ENCODE data around the gene ANK2. TPM values are rescaled to one million over a fixed set of nuclear protein-coding genes. Genes with fewer than 3 reads are reported as not detected.
A peak's percentile ranks its signal among the peaks of the same experiment; 100 is the strongest.

ANK2 gene
- total and polyA plus RNA-seq, 2 experiments from 2014 or later, result 7.7 to 40.4 TPM

DNA sequence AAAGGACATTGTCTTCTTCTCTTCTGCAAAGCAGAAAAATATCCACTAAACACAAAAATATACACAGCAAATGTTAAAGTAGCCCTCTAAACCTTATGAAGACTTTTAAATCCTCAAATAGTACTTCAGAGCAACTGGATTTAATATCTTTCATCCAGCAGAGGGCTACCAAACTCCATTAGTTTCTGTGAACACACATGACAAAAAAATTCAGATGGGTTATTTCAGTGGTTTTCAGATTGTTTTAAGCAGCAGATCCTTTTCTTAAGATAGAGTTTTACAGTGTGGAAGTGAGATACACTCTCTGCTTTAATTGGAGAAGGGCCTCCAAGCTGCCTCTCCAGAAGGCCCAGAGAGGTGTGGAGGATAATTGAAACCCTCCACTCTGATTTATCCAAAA lies 56.7 kb downstream of the ANK2 start:
- Mint-ChIP-seq H3K4me1 (peaks cover 36% of the 10 kb centered on the region), H3K9me3 (no peaks in the 10 kb centered on the region), H3K4me3 (no peak overlapping the region), H3K27ac (no peak overlapping the region; the same call in 1 of the 2 replicates), H3K27me3 (ENCODE audit: insufficient read depth, low read depth, poor library complexity) (no peaks in the 10 kb centered on the region), H3K36me3 (ENCODE audit: low read depth) (no peaks in the 10 kb centered on the region)
- peaks cover 9% of the 10 kb centered on the region; the same call in 1 of the 2 replicates for H3K4me1 ChIP-seq (ENCODE audit: insufficient read depth)
- H3F3A ChIP-seq (replicated peaks; ENCODE audit: low read depth), result no peaks in the 10 kb centered on the region
- no peaks in the 10 kb centered on the region for H3K79me2 ChIP-seq (replicated peaks; ENCODE audit: insufficient read depth)
- H3K27ac ChIP-seq (ENCODE audit: low read depth), result no peak overlapping the region
- H3K9me2 ChIP-seq (ENCODE audit: insufficient read depth), result no peaks in the 10 kb centered on the region
- ATAC-seq (no peak), DNase-seq (ENCODE audit: low spot score) (peak; percentile 63)
- no peak overlapping the region for H2AFZ ChIP-seq
- H3K36me3 ChIP-seq (ENCODE audit: insufficient read depth), result no peaks in the 10 kb centered on the region
- no peak overlapping the region for H3K4me3 ChIP-seq
- TF ChIP-seq, protein P1, sequence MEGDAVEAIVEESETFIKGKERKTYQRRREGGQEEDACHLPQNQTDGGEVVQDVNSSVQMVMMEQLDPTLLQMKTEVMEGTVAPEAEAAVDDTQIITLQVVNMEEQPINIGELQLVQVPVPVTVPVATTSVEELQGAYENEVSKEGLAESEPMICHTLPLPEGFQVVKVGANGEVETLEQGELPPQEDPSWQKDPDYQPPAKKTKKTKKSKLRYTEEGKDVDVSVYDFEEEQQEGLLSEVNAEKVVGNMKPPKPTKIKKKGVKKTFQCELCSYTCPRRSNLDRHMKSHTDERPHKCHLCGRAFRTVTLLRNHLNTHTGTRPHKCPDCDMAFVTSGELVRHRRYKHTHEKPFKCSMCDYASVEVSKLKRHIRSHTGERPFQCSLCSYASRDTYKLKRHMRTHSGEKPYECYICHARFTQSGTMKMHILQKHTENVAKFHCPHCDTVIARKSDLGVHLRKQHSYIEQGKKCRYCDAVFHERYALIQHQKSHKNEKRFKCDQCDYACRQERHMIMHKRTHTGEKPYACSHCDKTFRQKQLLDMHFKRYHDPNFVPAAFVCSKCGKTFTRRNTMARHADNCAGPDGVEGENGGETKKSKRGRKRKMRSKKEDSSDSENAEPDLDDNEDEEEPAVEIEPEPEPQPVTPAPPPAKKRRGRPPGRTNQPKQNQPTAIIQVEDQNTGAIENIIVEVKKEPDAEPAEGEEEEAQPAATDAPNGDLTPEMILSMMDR (conservative IDR thresholded peaks at IDR 0.05; ENCODE audit: low read depth in 2 of 2), result peak; percentile 57 to 69
- no peak for TF ChIP-seq ZNF331 (CRISPR knock-in tag; IDR thresholded peaks at IDR 0.05; ENCODE audit: low read depth)
- no peaks in the 10 kb centered on the region for H3K27me3 ChIP-seq (ENCODE audit: insufficient read depth)
- H3K4me2 ChIP-seq, result no peak overlapping the region
- H4K20me1 ChIP-seq (replicated peaks; ENCODE audit: insufficient read depth), result no peaks in the 10 kb centered on the region

DNA sequence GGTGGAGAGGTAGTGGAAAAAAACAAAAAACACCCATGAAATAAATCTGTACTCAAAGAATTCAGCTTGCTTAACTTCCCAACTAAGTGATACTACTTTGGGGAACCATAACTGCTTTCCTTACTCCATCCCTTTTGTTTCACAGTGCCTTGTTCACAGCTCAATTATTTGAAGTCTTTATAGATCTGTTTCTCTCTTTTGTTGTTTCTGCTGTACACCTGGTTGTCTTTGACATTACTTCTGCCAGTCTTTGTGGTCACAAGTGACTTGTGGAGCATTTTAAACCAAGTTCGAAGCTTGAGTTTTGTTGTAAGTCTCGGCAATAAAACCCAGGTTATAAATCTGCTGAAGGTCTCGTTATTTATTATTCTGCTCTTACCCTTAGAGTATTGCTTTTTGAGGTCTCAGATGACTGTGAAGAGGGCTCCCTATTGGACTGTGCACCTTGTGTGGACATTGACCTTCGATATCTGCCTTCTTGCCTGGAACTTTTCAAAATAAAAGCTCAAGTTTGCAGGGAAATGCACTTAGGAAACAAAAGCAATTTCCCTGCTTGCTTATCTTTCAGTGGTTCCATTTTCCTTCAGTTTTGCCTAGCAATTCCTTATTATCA lies 59.8 kb downstream of the ANK2 start:
- peak overlapping the region; percentile 80 for H3K27ac Mint-ChIP-seq
- Histone ChIP-seq H3K36me3 (ENCODE audit: insufficient read depth) (no peaks in the 10 kb centered on the region), H3K4me3 (no peak overlapping the region), H3K9me2 (ENCODE audit: insufficient read depth) (no peaks in the 10 kb centered on the region), H2AFZ (no peak overlapping the region), H3K79me2 (replicated peaks; ENCODE audit: insufficient read depth) (no peaks in the 10 kb centered on the region), H3K27ac (ENCODE audit: low read depth) (no peak overlapping the region), H4K20me1 (replicated peaks; ENCODE audit: insufficient read depth) (no peaks in the 10 kb centered on the region), H3K27me3 (ENCODE audit: insufficient read depth) (no peaks in the 10 kb centered on the region), H3K4me2 (no peak overlapping the region), H3F3A (replicated peaks; ENCODE audit: low read depth) (no peaks in the 10 kb centered on the region), H3K4me1 (ENCODE audit: insufficient read depth) (peaks cover 14% of the 10 kb centered on the region)
- no peaks in the 10 kb centered on the region for H3K36me3 Mint-ChIP-seq (ENCODE audit: low read depth)
- peaks cover 49% of the 10 kb centered on the region for H3K4me1 Mint-ChIP-seq
- DNase-seq (ENCODE audit: low spot score), result no peak
- no peak overlapping the region for H3K4me3 Mint-ChIP-seq
- no peak for TF ChIP-seq CREB1 (CRISPR knock-in tag; IDR thresholded peaks at IDR 0.05; ENCODE audit: low read depth)
- TF ChIP-seq, protein P2, sequence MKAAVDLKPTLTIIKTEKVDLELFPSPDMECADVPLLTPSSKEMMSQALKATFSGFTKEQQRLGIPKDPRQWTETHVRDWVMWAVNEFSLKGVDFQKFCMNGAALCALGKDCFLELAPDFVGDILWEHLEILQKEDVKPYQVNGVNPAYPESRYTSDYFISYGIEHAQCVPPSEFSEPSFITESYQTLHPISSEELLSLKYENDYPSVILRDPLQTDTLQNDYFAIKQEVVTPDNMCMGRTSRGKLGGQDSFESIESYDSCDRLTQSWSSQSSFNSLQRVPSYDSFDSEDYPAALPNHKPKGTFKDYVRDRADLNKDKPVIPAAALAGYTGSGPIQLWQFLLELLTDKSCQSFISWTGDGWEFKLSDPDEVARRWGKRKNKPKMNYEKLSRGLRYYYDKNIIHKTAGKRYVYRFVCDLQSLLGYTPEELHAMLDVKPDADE (IDR thresholded peaks at IDR 0.05), result no peak
- TF ChIP-seq, protein P3, sequence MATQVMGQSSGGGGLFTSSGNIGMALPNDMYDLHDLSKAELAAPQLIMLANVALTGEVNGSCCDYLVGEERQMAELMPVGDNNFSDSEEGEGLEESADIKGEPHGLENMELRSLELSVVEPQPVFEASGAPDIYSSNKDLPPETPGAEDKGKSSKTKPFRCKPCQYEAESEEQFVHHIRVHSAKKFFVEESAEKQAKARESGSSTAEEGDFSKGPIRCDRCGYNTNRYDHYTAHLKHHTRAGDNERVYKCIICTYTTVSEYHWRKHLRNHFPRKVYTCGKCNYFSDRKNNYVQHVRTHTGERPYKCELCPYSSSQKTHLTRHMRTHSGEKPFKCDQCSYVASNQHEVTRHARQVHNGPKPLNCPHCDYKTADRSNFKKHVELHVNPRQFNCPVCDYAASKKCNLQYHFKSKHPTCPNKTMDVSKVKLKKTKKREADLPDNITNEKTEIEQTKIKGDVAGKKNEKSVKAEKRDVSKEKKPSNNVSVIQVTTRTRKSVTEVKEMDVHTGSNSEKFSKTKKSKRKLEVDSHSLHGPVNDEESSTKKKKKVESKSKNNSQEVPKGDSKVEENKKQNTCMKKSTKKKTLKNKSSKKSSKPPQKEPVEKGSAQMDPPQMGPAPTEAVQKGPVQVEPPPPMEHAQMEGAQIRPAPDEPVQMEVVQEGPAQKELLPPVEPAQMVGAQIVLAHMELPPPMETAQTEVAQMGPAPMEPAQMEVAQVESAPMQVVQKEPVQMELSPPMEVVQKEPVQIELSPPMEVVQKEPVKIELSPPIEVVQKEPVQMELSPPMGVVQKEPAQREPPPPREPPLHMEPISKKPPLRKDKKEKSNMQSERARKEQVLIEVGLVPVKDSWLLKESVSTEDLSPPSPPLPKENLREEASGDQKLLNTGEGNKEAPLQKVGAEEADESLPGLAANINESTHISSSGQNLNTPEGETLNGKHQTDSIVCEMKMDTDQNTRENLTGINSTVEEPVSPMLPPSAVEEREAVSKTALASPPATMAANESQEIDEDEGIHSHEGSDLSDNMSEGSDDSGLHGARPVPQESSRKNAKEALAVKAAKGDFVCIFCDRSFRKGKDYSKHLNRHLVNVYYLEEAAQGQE (IDR thresholded peaks at IDR 0.05; ENCODE audit: unreplicated experiment), result no peak
- TF ChIP-seq, protein P1 (conservative IDR thresholded peaks at IDR 0.05; ENCODE audit: low read depth in 2 of 2), result no peak
- no peak for ATAC-seq
- H3K9me3 Mint-ChIP-seq, result no peaks in the 10 kb centered on the region
- no peaks in the 10 kb centered on the region for H3K27me3 Mint-ChIP-seq (ENCODE audit: insufficient read depth, low read depth, poor library complexity)
